ENCODE results near the gene BAG3. TPM values are rescaled to one million over a fixed set of nuclear protein-coding genes. Genes with fewer than 3 reads are reported as not detected.

BAG3 gene
- total RNA-seq, 2 donors from 2014 or later = 13.4 to 19.5 TPM

DNA sequence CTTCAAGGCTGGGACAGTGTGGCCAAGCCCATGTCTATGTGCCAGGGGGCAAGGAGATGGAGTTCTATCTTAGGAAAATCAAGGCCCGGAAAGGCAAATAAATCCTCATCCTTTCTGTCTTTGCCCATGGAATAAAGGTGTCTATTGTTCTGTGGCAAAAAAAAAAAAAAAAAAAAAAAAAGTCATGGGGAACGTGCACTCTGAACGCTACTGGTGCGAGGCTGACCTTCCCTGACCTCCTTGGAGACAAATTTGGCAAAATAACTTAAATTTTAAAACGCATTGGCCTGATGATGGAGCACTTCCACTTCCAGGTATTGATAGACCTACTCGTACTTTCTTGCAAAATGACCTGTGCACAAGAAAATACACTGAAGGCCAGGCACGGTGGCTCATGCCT is 12.2 kb upstream of the BAG3 start:
- Histone ChIP-seq H3K27me3 (ENCODE audit: control insufficient read depth, insufficient read depth, low read length, poor library complexity, severe bottlenecking) (no peaks in the 10 kb centered on the region), H3K27ac (ENCODE audit: low read depth, low read length) (no peak overlapping the region), H3K4me3 (ENCODE audit: low read length) (no peak overlapping the region), H3K9ac (ENCODE audit: extremely low read depth, low read length, poor library complexity, severe bottlenecking) (no peak overlapping the region), H3K4me1 (ENCODE audit: control insufficient read depth, insufficient read depth, low read length) (no peaks in the 10 kb centered on the region), H3K9me3 (ENCODE audit: control insufficient read depth, low read length) (no peaks in the 10 kb centered on the region), H3K36me3 (ENCODE audit: control insufficient read depth, insufficient read depth, low read length) (no peaks in the 10 kb centered on the region)
- DNase-seq = no peak
- H3K36me3 Mint-ChIP-seq (ENCODE audit: low read depth) = no peaks in the 10 kb centered on the region
- H3K4me1 Mint-ChIP-seq = peaks cover 7% of the 10 kb centered on the region
- H3K9me3 Mint-ChIP-seq = no peaks in the 10 kb centered on the region
- no peak overlapping the region for H3K4me3 Mint-ChIP-seq
- no peaks in the 10 kb centered on the region for H3K27me3 Mint-ChIP-seq (ENCODE audit: insufficient read depth)
- 92 to 100% methylated on average over 5 to 7 of the region's 7 CpGs for WGBS, 2 experiments (ENCODE audit: insufficient coverage in 1 of 2, insufficient read length in 1 of 2)
- H3K27ac Mint-ChIP-seq = no peak overlapping the region
- TF ChIP-seq, protein P1, sequence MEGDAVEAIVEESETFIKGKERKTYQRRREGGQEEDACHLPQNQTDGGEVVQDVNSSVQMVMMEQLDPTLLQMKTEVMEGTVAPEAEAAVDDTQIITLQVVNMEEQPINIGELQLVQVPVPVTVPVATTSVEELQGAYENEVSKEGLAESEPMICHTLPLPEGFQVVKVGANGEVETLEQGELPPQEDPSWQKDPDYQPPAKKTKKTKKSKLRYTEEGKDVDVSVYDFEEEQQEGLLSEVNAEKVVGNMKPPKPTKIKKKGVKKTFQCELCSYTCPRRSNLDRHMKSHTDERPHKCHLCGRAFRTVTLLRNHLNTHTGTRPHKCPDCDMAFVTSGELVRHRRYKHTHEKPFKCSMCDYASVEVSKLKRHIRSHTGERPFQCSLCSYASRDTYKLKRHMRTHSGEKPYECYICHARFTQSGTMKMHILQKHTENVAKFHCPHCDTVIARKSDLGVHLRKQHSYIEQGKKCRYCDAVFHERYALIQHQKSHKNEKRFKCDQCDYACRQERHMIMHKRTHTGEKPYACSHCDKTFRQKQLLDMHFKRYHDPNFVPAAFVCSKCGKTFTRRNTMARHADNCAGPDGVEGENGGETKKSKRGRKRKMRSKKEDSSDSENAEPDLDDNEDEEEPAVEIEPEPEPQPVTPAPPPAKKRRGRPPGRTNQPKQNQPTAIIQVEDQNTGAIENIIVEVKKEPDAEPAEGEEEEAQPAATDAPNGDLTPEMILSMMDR (conservative IDR thresholded peaks at IDR 0.05) = no peak

DNA sequence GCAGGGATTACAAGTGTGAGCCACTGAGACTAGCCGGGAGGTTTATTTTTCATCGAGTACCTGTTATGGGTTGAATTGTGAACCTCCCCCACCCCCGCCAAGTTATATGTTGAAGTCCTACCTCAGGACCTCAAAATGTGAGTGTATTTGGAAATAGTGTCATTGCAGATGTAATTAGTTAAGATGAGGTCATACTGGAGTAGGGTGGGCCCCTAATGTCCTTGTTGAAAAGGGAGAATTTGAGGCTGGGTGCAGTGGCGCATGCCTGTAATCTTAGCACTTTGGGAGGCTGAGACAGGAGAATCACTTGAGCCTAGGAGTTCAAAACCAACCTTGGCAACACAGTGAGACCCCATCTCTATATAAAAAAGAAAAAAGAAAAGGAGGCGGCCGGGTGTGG is 10.8 kb upstream of the BAG3 start:
- no peak overlapping the region for H3K4me3 ChIP-seq (ENCODE audit: low read length)
- Mint-ChIP-seq H3K9me3 (peaks cover 4% of the 10 kb centered on the region), H3K4me1 (peaks cover 7% of the 10 kb centered on the region), H3K36me3 (ENCODE audit: low read depth) (no peaks in the 10 kb centered on the region), H3K4me3 (no peak overlapping the region), H3K27ac (no peak overlapping the region), H3K27me3 (ENCODE audit: insufficient read depth) (no peaks in the 10 kb centered on the region)
- 93 to 97% methylated on average over 3 to 6 of the region's 6 CpGs for WGBS, 2 experiments (ENCODE audit: insufficient coverage in 1 of 2, insufficient read length in 1 of 2)
- H3K4me1 ChIP-seq (ENCODE audit: control insufficient read depth, insufficient read depth, low read length) = no peaks in the 10 kb centered on the region
- no peak for DNase-seq
- TF ChIP-seq, protein P1 (conservative IDR thresholded peaks at IDR 0.05) = no peak
- no peaks in the 10 kb centered on the region for H3K36me3 ChIP-seq (ENCODE audit: control insufficient read depth, insufficient read depth, low read length)
- no peak overlapping the region for H3K9ac ChIP-seq (ENCODE audit: extremely low read depth, low read length, poor library complexity, severe bottlenecking)
- H3K27ac ChIP-seq (ENCODE audit: low read depth, low read length) = no peak overlapping the region
- no peaks in the 10 kb centered on the region for H3K27me3 ChIP-seq (ENCODE audit: control insufficient read depth, insufficient read depth, low read length, poor library complexity, severe bottlenecking)
- H3K9me3 ChIP-seq (ENCODE audit: control insufficient read depth, low read length) = peaks cover 12% of the 10 kb centered on the region

DNA sequence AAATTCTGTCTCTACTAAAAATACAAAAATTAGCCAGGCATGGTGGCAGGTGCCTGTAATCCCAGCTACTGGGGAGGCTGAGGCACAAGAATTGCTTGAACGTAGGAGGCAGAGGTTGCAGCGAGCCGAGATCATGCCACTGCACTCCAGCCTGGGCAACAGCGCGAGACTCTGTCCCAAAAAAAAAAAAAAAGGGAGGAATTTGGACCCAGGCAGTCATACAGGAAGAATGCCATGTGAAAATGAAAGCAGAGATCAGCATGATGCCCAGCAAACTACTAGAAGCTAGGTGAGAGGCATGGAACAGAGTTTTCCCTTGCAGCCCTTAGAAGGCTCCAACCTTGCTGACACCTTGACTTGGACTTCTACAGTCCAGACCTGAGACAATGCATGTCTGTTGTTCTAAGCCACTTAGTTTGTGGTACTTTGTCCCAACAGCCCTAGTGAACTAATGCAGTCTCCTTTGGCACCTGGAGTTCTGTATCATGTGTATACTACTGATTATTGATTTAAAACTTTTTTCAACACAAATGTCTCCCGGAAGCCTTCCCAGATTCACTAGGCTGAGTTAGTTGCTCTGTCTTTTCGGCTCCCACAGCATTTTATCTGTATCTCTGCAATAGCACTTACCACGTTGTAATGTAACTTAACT is 10.2 kb upstream of the BAG3 start:
- WGBS, 2 experiments (ENCODE audit: insufficient coverage in 1 of 2, insufficient read length in 1 of 2) = 89 to 95% methylated on average over 8 of the region's 8 CpGs
- no peak overlapping the region for H3K4me3 ChIP-seq (ENCODE audit: low read length)
- H3K36me3 Mint-ChIP-seq (ENCODE audit: low read depth) = no peaks in the 10 kb centered on the region
- H3K9me3 Mint-ChIP-seq = peaks cover 4% of the 10 kb centered on the region
- no peaks in the 10 kb centered on the region for H3K27me3 ChIP-seq (ENCODE audit: control insufficient read depth, insufficient read depth, low read length, poor library complexity, severe bottlenecking)
- TF ChIP-seq, protein P1 (conservative IDR thresholded peaks at IDR 0.05) = no peak
- H3K27ac ChIP-seq (ENCODE audit: low read depth, low read length) = no peak overlapping the region
- peaks cover 2% of the 10 kb centered on the region for H3K4me1 Mint-ChIP-seq
- no peaks in the 10 kb centered on the region for H3K4me1 ChIP-seq (ENCODE audit: control insufficient read depth, insufficient read depth, low read length)
- H3K9me3 ChIP-seq (ENCODE audit: control insufficient read depth, low read length) = peaks cover 12% of the 10 kb centered on the region
- no peaks in the 10 kb centered on the region for H3K27me3 Mint-ChIP-seq (ENCODE audit: insufficient read depth)
- no peak overlapping the region for H3K27ac Mint-ChIP-seq
- H3K36me3 ChIP-seq (ENCODE audit: control insufficient read depth, insufficient read depth, low read length) = no peaks in the 10 kb centered on the region
- no peak overlapping the region for H3K9ac ChIP-seq (ENCODE audit: extremely low read depth, low read length, poor library complexity, severe bottlenecking)
- H3K4me3 Mint-ChIP-seq = no peak overlapping the region
- no peak for DNase-seq
